ENCODE measurements around the gene FSTL1.

- TF ChIP-seq CTCF (IDR thresholded peaks at IDR 0.05) (no peak), POLR2A (IDR thresholded peaks at IDR 0.05) (no peak), POLR2AphosphoS5 (IDR thresholded peaks at IDR 0.05) (no peak), EP300 (IDR thresholded peaks at IDR 0.05) (no peak)
Observed at GRCh38 chr3:120481081-120481480, 30.3 kb upstream of the FSTL1 start.
